Measurements from ENCODE around the gene CHAT. TPM values are rescaled to one million over a fixed set of nuclear protein-coding genes. Genes with fewer than 3 reads are reported as not detected.

Gene CHAT
- total and polyA plus RNA-seq, 2 experiments from 2014 or later, result not detected

DNA sequence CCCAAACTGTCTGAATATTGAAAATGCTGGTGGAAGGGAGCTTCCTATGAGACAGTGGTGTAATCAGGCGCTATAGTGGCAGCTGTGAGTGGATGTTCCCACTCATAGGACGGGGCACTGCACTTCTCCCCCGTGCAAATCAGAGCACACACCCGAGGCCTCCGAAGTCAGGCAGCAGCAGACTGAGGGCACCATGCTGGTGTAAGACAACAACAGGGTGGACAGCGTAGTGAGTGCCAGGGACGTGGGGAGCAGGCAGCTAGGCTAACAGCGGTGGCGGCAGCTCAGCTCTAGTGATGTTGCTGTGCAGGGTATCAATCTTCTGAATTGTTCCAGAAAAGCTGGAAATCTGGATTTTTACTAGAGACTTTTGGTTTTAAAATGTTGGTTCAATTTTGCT, 84.8 kb downstream of the CHAT start:
- in situ Hi-C loops (cut with MboI), result no loop called here
- no peak overlapping the region for H2AFZ ChIP-seq
- no peaks in the 10 kb centered on the region for H3K4me1 ChIP-seq (ENCODE audit: insufficient read depth)
- TF ChIP-seq EZH2 (IDR thresholded peaks at IDR 0.05; ENCODE audit: insufficient read depth, poor library complexity, severe bottlenecking) (no peak), EZH2phosphoT487 (IDR thresholded peaks at IDR 0.05; ENCODE audit: insufficient read depth, low read depth) (no peak)
- peaks cover 43% of the 10 kb centered on the region for H3K27me3 ChIP-seq (replicated peaks; ENCODE audit: insufficient read depth)
- H3K9me2 ChIP-seq (ENCODE audit: insufficient read depth), result no peaks in the 10 kb centered on the region
- H3K9ac ChIP-seq, result no peak overlapping the region
- DNase-seq, result no peak
- no peaks in the 10 kb centered on the region for H3F3A ChIP-seq (ENCODE audit: insufficient read depth)
- no peak overlapping the region for H3K4me3 ChIP-seq
- no peaks in the 10 kb centered on the region for H3K79me2 ChIP-seq (ENCODE audit: insufficient read depth)
- H3K27ac ChIP-seq, result no peak overlapping the region
- H3K36me3 ChIP-seq (ENCODE audit: low read depth), result no peaks in the 10 kb centered on the region
- no peak overlapping the region for H3K4me2 ChIP-seq (ENCODE audit: unreplicated experiment)
- 28 to 33% methylated on average over 9 of the region's 9 CpGs for WGBS, 2 experiments (ENCODE audit: low coverage in 1 of 2, low lambda C conversion rate in 2 of 2, missing lambda C conversion rate in 2 of 2)
- H3K9me3 ChIP-seq (ENCODE audit: low read depth), result no peaks in the 10 kb centered on the region
- H4K20me1 ChIP-seq (ENCODE audit: insufficient read depth), result no peaks in the 10 kb centered on the region

DNA sequence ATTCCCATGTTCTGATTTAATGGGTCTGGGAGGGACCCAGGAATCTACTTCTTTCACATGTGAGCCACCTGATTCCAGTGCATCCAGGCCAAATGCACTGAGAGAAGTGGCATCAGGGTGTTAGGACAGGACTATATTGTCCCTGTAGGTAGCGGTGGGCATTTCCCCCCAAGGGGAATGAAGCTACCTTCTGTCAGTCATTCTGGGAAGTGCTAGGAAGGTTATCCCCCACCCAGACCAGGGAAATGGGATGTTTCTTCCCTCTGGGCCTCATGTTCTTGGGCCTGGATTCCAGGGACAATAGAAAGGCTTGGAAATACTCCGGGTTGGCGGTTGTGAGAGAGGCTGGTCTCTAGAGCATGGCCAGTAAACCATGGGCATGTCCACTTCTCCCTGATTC, 86.4 kb downstream of the CHAT start:
- H3K27me3 ChIP-seq (replicated peaks; ENCODE audit: insufficient read depth), result peaks cover 43% of the 10 kb centered on the region
- no peaks in the 10 kb centered on the region for H3K4me1 ChIP-seq (ENCODE audit: insufficient read depth)
- H4K20me1 ChIP-seq (ENCODE audit: insufficient read depth), result no peaks in the 10 kb centered on the region
- no peak overlapping the region for H3K4me3 ChIP-seq
- no peak overlapping the region for H3K4me2 ChIP-seq (ENCODE audit: unreplicated experiment)
- H3K36me3 ChIP-seq (ENCODE audit: low read depth), result no peaks in the 10 kb centered on the region
- TF ChIP-seq EZH2phosphoT487 (IDR thresholded peaks at IDR 0.05; ENCODE audit: insufficient read depth, low read depth), result no peak
- no peak for TF ChIP-seq EZH2 (IDR thresholded peaks at IDR 0.05; ENCODE audit: insufficient read depth, poor library complexity, severe bottlenecking)
- H3K79me2 ChIP-seq (ENCODE audit: insufficient read depth), result no peaks in the 10 kb centered on the region
- no peaks in the 10 kb centered on the region for H3K9me2 ChIP-seq (ENCODE audit: insufficient read depth)
- DNase-seq, result no peak
- no peak overlapping the region for H3K27ac ChIP-seq
- H3K9ac ChIP-seq, result no peak overlapping the region
- no peaks in the 10 kb centered on the region for H3K9me3 ChIP-seq (ENCODE audit: low read depth)
- H2AFZ ChIP-seq, result no peak overlapping the region
- WGBS, 2 experiments (ENCODE audit: low coverage in 1 of 2, low lambda C conversion rate in 2 of 2, missing lambda C conversion rate in 2 of 2), result 37 to 42% methylated on average over 3 of the region's 3 CpGs
- H3F3A ChIP-seq (ENCODE audit: insufficient read depth), result no peaks in the 10 kb centered on the region
- in situ Hi-C loops (cut with MboI), result no loop called here

DNA sequence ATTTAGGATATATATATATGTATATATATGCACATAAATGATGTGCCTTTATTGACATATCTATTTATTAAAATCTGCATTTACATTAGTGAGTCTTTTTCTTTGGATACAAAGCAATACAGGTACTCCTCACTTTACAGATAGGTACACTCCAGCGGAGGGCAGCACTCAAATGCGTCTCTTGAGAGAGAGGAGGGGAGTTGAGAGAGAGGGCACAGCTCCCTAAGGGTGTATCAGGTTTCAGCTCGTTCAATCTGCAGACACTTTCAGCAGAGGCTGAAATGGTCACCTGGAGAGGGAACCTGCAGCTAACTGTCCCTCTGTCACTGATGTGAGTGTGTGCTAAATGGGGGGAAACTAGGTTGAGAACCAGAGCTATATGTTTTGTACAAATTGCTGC, 87.2 kb downstream of the CHAT start:
- Histone ChIP-seq H3K9me3 (ENCODE audit: low read depth) (no peaks in the 10 kb centered on the region), H3K27ac (no peak overlapping the region), H4K20me1 (ENCODE audit: insufficient read depth) (no peaks in the 10 kb centered on the region), H3K9ac (no peak overlapping the region), H3K27me3 (replicated peaks; ENCODE audit: insufficient read depth) (peaks cover 44% of the 10 kb centered on the region), H3K4me1 (ENCODE audit: insufficient read depth) (no peaks in the 10 kb centered on the region), H3F3A (ENCODE audit: insufficient read depth) (no peaks in the 10 kb centered on the region), H3K79me2 (ENCODE audit: insufficient read depth) (no peaks in the 10 kb centered on the region), H3K4me2 (ENCODE audit: unreplicated experiment) (no peak overlapping the region), H2AFZ (no peak overlapping the region), H3K9me2 (ENCODE audit: insufficient read depth) (no peaks in the 10 kb centered on the region), H3K4me3 (no peak overlapping the region), H3K36me3 (ENCODE audit: low read depth) (no peaks in the 10 kb centered on the region)
- in situ Hi-C loops (cut with MboI), result no loop called here
- 0 to 2% methylated on average over 3 of the region's 3 CpGs for WGBS, 2 experiments (ENCODE audit: low coverage in 1 of 2, low lambda C conversion rate in 2 of 2, missing lambda C conversion rate in 2 of 2)
- TF ChIP-seq EZH2 (IDR thresholded peaks at IDR 0.05; ENCODE audit: insufficient read depth, poor library complexity, severe bottlenecking) (no peak), EZH2phosphoT487 (IDR thresholded peaks at IDR 0.05; ENCODE audit: insufficient read depth, low read depth) (no peak)
- DNase-seq, result no peak

DNA sequence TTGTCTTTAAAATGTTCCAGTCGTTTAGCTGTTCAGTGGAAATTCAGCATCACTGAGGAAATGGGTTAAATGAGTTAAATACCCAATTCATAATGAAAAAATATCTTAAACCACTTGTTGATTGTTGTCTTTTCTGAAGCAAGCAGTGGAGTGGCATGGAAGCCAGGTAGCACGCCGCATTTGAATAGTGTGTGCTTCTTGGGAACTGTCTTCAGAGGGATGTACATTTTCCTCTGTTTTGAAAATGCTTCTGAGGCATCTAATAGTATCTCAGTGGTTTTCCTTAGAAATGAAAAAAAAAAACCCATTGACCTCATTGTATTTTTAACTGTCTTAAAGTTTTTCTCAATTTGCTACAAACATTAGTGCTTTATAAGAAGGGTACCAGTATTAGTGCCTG, 93.7 kb downstream of the CHAT start:
- no peak overlapping the region for H3K4me3 ChIP-seq
- H3K4me1 ChIP-seq (ENCODE audit: insufficient read depth), result no peaks in the 10 kb centered on the region
- TF ChIP-seq EZH2phosphoT487 (IDR thresholded peaks at IDR 0.05; ENCODE audit: insufficient read depth, low read depth), result no peak
- no peak for TF ChIP-seq EZH2 (IDR thresholded peaks at IDR 0.05; ENCODE audit: insufficient read depth, poor library complexity, severe bottlenecking)
- H3K9ac ChIP-seq, result no peak overlapping the region
- no peaks in the 10 kb centered on the region for H3K9me3 ChIP-seq (ENCODE audit: low read depth)
- peaks cover 50% of the 10 kb centered on the region for H3K27me3 ChIP-seq (replicated peaks; ENCODE audit: insufficient read depth)
- WGBS, 2 experiments (ENCODE audit: low coverage in 1 of 2, low lambda C conversion rate in 2 of 2, missing lambda C conversion rate in 2 of 2), result 24 to 32% methylated on average over 3 of the region's 3 CpGs
- H4K20me1 ChIP-seq (ENCODE audit: insufficient read depth), result no peaks in the 10 kb centered on the region
- H2AFZ ChIP-seq, result no peak overlapping the region
- H3K79me2 ChIP-seq (ENCODE audit: insufficient read depth), result no peaks in the 10 kb centered on the region
- in situ Hi-C loops (cut with MboI), result no loop called here
- DNase-seq, result no peak
- H3F3A ChIP-seq (ENCODE audit: insufficient read depth), result no peaks in the 10 kb centered on the region
- no peaks in the 10 kb centered on the region for H3K9me2 ChIP-seq (ENCODE audit: insufficient read depth)
- no peaks in the 10 kb centered on the region for H3K36me3 ChIP-seq (ENCODE audit: low read depth)
- H3K4me2 ChIP-seq (ENCODE audit: unreplicated experiment), result no peak overlapping the region
- H3K27ac ChIP-seq, result no peak overlapping the region

DNA sequence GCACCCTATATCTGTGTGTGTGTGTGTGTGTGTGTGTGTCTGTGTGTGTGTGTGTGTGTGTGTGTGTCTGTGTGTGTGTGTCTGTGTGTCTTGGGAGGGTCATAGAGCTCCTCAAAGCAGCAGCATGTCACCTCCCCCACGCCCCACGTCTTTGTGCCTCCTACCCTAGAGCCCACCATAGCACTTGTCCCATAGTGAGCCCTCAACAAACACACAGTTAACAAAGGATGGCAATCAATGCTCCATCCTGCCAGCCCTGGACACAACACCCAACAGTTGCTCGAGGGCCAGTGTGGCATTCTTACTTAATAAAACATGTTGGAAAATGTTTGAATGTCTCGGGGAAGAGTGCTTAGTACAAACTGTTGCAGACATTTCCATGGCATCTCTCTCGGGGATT, 96.1 kb downstream of the CHAT start:
- Histone ChIP-seq H3K9ac (no peak overlapping the region), H2AFZ (no peak overlapping the region), H3K4me1 (ENCODE audit: insufficient read depth) (no peaks in the 10 kb centered on the region), H3K79me2 (ENCODE audit: insufficient read depth) (no peaks in the 10 kb centered on the region), H4K20me1 (ENCODE audit: insufficient read depth) (no peaks in the 10 kb centered on the region), H3K4me3 (no peak overlapping the region), H3K9me3 (ENCODE audit: low read depth) (no peaks in the 10 kb centered on the region), H3F3A (ENCODE audit: insufficient read depth) (no peaks in the 10 kb centered on the region), H3K27me3 (replicated peaks; ENCODE audit: insufficient read depth) (peaks cover 39% of the 10 kb centered on the region), H3K27ac (no peak overlapping the region), H3K4me2 (ENCODE audit: unreplicated experiment) (no peak overlapping the region), H3K36me3 (ENCODE audit: low read depth) (no peaks in the 10 kb centered on the region), H3K9me2 (ENCODE audit: insufficient read depth) (no peaks in the 10 kb centered on the region)
- WGBS, 2 experiments (ENCODE audit: low coverage in 1 of 2, low lambda C conversion rate in 2 of 2, missing lambda C conversion rate in 2 of 2), result 38 to 42% methylated on average over 5 of the region's 5 CpGs
- TF ChIP-seq EZH2phosphoT487 (IDR thresholded peaks at IDR 0.05; ENCODE audit: insufficient read depth, low read depth) (no peak), EZH2 (IDR thresholded peaks at IDR 0.05; ENCODE audit: insufficient read depth, poor library complexity, severe bottlenecking) (no peak)
- in situ Hi-C loops (cut with MboI), result no loop called here
- no peak for DNase-seq
